ENCODE results near the gene MMP25. TPM values are rescaled to one million over a fixed set of nuclear protein-coding genes. Genes with fewer than 3 reads are reported as not detected.
A peak's percentile ranks its signal among the peaks of the same experiment; 100 is the strongest.

MMP25 gene
- polyA plus RNA-seq, 3 donors: 0.71 to 26.6 (median 2.6) TPM

DNA sequence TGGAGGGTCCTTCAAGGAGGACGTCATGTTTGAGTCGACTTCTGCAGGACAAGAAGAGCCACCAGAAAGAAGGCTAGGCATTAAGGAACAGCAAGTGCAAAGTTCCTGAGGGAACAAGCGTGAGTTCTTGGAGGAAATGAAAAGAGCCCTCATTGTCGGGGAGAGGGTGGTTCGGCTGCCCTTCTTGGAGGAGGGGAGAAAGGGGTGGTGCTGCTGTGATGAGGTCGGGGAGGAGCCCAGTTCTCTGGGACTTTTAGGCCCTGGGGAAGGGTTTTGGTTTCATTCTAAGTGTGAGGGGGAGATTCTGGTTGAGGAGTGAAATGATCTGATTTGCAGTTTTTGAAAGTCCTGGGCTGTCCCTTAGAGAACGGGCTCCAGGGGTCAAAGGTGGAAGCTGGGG is 13.7 kb upstream of the MMP25 start:
- Mint-ChIP-seq H3K4me3 (peak overlapping the region in 1 of 2 donors; percentile 82), H3K27me3 (ENCODE audit: low read depth in 3 of 3) (peaks cover 74 to 93% (median 91%) of the 10 kb centered on the region in 3 donors), H3K4me1 (peaks cover 37% of the 10 kb centered on the region), H3K9me3 (peaks cover 3 to 48% (median 21%) of the 10 kb centered on the region in 7 donors), H3K36me3 (peaks cover 11 to 23% of the 10 kb centered on the region in 2 donors), H3K27ac (no peak overlapping the region)
- H3K79me2 ChIP-seq (ENCODE audit: insufficient read depth, low read length): no peaks in the 10 kb centered on the region
- H3K9ac ChIP-seq (ENCODE audit: insufficient read depth, low read length, poor library complexity, severe bottlenecking): no peak overlapping the region
- H3K4me3 ChIP-seq (replicated peaks in 1 of 3; ENCODE audit: low read depth in 2 of 3, low read length in 3 of 3): no peak overlapping the region
- peaks cover 48 to 90% of the 10 kb centered on the region in 2 donors for H3K27me3 ChIP-seq (ENCODE audit: control insufficient read depth in 2 of 2, insufficient read depth in 2 of 2, low read length in 2 of 2)
- peaks cover 0 to 22% of the 10 kb centered on the region in 2 donors for H3K9me3 ChIP-seq (replicated peaks in 1 of 2; ENCODE audit: control insufficient read depth in 1 of 2, insufficient read depth in 1 of 2, low read length in 2 of 2)
- WGBS (ENCODE audit: insufficient coverage): 31% methylated on average over 7 of the region's 7 CpGs
- H2AFZ ChIP-seq (ENCODE audit: insufficient read depth, low read depth, low read length, poor library complexity, severe bottlenecking): no peak overlapping the region
- no peaks in the 10 kb centered on the region for H3K36me3 ChIP-seq (replicated peaks in 1 of 2; ENCODE audit: control insufficient read depth in 1 of 2, insufficient read depth in 2 of 2, low read length in 2 of 2)
- peaks cover 23 to 42% of the 10 kb centered on the region in 2 donors for H3K4me1 ChIP-seq (ENCODE audit: control insufficient read depth in 1 of 2, insufficient read depth in 2 of 2, low read length in 2 of 2)
- peaks cover 13% of the 10 kb centered on the region for H4K20me1 ChIP-seq (ENCODE audit: insufficient read depth, low read length)
- no peak overlapping the region for H3K27ac ChIP-seq (ENCODE audit: low read depth in 1 of 2, low read length in 2 of 2)
- intact Hi-C loops (cut with micrococcal nuclease): loop anchor here in 1 of 2 donors (5.0 kb wide), 1 partner anchor 35 kb away; no protein-coding TSS in a partner anchor
- no peak for DNase-seq
- no peak overlapping the region for H3K4me2 ChIP-seq (replicated peaks; ENCODE audit: extremely low read depth, low read length, poor library complexity, severe bottlenecking)
- TF ChIP-seq, protein P1, sequence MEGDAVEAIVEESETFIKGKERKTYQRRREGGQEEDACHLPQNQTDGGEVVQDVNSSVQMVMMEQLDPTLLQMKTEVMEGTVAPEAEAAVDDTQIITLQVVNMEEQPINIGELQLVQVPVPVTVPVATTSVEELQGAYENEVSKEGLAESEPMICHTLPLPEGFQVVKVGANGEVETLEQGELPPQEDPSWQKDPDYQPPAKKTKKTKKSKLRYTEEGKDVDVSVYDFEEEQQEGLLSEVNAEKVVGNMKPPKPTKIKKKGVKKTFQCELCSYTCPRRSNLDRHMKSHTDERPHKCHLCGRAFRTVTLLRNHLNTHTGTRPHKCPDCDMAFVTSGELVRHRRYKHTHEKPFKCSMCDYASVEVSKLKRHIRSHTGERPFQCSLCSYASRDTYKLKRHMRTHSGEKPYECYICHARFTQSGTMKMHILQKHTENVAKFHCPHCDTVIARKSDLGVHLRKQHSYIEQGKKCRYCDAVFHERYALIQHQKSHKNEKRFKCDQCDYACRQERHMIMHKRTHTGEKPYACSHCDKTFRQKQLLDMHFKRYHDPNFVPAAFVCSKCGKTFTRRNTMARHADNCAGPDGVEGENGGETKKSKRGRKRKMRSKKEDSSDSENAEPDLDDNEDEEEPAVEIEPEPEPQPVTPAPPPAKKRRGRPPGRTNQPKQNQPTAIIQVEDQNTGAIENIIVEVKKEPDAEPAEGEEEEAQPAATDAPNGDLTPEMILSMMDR (IDR thresholded peaks at IDR 0.05): no peak

DNA sequence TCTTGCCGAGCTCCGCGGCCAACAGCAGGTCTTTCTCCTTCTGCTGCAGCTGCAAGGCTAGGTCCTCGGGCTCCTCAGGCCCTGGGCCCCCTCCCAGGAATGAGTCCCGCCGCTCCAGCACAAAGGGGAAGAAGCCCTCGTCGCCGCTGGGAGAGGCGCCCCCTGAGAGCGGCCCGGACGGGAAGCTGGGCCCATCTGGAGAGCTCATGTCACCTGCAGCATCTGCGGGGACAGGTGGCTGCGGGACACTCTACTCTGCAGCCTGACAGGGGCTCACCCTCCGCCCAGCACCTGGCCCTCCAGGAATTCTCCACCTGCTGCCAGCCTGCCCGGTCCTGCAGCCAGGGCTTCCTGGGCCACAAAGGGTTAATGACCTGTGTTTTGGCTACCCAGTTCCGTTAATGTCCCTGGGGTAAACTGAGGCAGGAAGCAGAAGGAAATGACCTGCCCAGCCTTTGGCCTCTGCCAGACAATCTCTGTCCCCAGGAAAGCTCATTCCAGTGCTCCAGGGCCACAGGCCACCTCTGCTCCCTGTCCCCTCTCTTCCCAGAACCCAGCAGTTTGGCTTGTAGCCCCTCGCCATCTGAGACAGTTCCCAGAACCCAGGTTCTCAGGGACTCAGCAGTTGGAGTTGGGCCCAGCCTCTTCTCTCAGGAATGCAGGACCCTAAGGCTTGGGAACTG is 10.9 kb upstream of the MMP25 start:
- no peak overlapping the region for H3K27ac Mint-ChIP-seq
- peak overlapping the region in 1 of 2 donors; percentile 88 for H3K4me3 Mint-ChIP-seq
- Histone ChIP-seq H4K20me1 (ENCODE audit: insufficient read depth, low read length) (no peaks in the 10 kb centered on the region), H3K27ac (ENCODE audit: low read depth in 1 of 2, low read length in 2 of 2) (no peak overlapping the region), H3K4me1 (ENCODE audit: control insufficient read depth in 1 of 2, insufficient read depth in 2 of 2, low read length in 2 of 2) (peaks cover 7 to 17% of the 10 kb centered on the region in 2 donors), H3K9ac (ENCODE audit: insufficient read depth, low read length, poor library complexity, severe bottlenecking) (no peak overlapping the region), H3K4me2 (replicated peaks; ENCODE audit: extremely low read depth, low read length, poor library complexity, severe bottlenecking) (no peak overlapping the region), H3K36me3 (replicated peaks in 1 of 2; ENCODE audit: control insufficient read depth in 1 of 2, insufficient read depth in 2 of 2, low read length in 2 of 2) (no peaks in the 10 kb centered on the region), H3K9me3 (replicated peaks in 1 of 2; ENCODE audit: control insufficient read depth in 1 of 2, insufficient read depth in 1 of 2, low read length in 2 of 2) (peaks cover 0 to 24% of the 10 kb centered on the region in 2 donors), H3K27me3 (ENCODE audit: control insufficient read depth in 2 of 2, insufficient read depth in 2 of 2, low read length in 2 of 2) (peaks cover 45 to 96% of the 10 kb centered on the region in 2 donors), H3K4me3 (replicated peaks in 1 of 3; ENCODE audit: low read depth in 2 of 3, low read length in 3 of 3) (no peak overlapping the region), H3K79me2 (ENCODE audit: insufficient read depth, low read length) (no peaks in the 10 kb centered on the region), H2AFZ (ENCODE audit: insufficient read depth, low read depth, low read length, poor library complexity, severe bottlenecking) (no peak overlapping the region)
- intact Hi-C loops (cut with micrococcal nuclease): no loop called here
- WGBS (ENCODE audit: insufficient coverage): 23% methylated on average over 19 of the region's 19 CpGs
- H3K27me3 Mint-ChIP-seq (ENCODE audit: low read depth in 3 of 3): peaks cover 74 to 98% (median 93%) of the 10 kb centered on the region in 3 donors
- no peak for DNase-seq
- H3K36me3 Mint-ChIP-seq: peaks cover 8 to 15% of the 10 kb centered on the region in 2 donors
- TF ChIP-seq, protein P1 (IDR thresholded peaks at IDR 0.05): no peak
- H3K9me3 Mint-ChIP-seq: peaks cover 3 to 39% (median 14%) of the 10 kb centered on the region in 7 donors
- H3K4me1 Mint-ChIP-seq: peaks cover 17% of the 10 kb centered on the region
